Activated CD4-positive, alpha-beta T cell treated with anti-CD3 and anti-CD28 coated beads, Interleukin-2, Interleukin-4, amounts not matched to agents 100 ng/mL and 50 ng/mL, durations not matched to agents 16 hours and 8 hours (primary cell): Measurements from ENCODE around the gene C14orf180.
"Not testable (repeated sequence)": the region's sequence is repeated elsewhere in the genome, so short reads cannot be mapped to it uniquely, and the experiment has no call there.

Source experiments
- DNase-seq: peaks from one replicate; pipeline ENCODE4 v3.0.0-alpha.2; 2020; ENCODE audit warnings: low spot score

C14orf180 gene

GRCh38 chr14:104579939-104580338 lies 375 bp downstream of the C14orf180 start:
- not testable (repeated sequence) for DNase-seq

GRCh38 chr14:104580961-104581360 lies 1.4 kb downstream of the C14orf180 start:
- no peak for DNase-seq

- no peak for DNase-seq
Measured at GRCh38 chr14:104581521-104581920, 2.0 kb downstream of the C14orf180 start.

- DNase-seq: no peak
Measured at GRCh38 chr14:104582005-104582404, 2.4 kb downstream of the C14orf180 start.

GRCh38 chr14:104582662-104583061 lies 3.1 kb downstream of the C14orf180 start:
- DNase-seq: no peak

GRCh38 chr14:104583424-104584306 lies 4.1 kb downstream of the C14orf180 start:
- no peak for DNase-seq

- DNase-seq: no peak
Measured at GRCh38 chr14:104584557-104584956, 5.0 kb downstream of the C14orf180 start.

GRCh38 chr14:104585966-104586697 lies 6.6 kb downstream of the C14orf180 start:
- no peak for DNase-seq

GRCh38 chr14:104586832-104587620 lies 7.5 kb downstream of the C14orf180 start:
- no peak for DNase-seq

GRCh38 chr14:104587641-104588040 lies 8.1 kb downstream of the C14orf180 start:
- no peak for DNase-seq

GRCh38 chr14:104588066-104588857 lies 8.7 kb downstream of the C14orf180 start:
- DNase-seq: no peak

- DNase-seq: no peak
Measured at GRCh38 chr14:104589338-104590195, 10.0 kb downstream of the C14orf180 start.

GRCh38 chr14:104590240-104590965 lies 10.8 kb downstream of the C14orf180 start:
- no peak for DNase-seq

- no peak for DNase-seq
Measured at GRCh38 chr14:104591031-104591430, 11.5 kb downstream of the C14orf180 start.

- DNase-seq: no peak
Measured at GRCh38 chr14:104591506-104592291, 12.1 kb downstream of the C14orf180 start.

GRCh38 chr14:104592292-104592672 lies 12.7 kb downstream of the C14orf180 start:
- DNase-seq: no peak

- DNase-seq: no peak
Measured at GRCh38 chr14:104592785-104593184, 13.2 kb downstream of the C14orf180 start.

- no peak for DNase-seq
Measured at GRCh38 chr14:104593241-104593701, 13.7 kb downstream of the C14orf180 start.

GRCh38 chr14:104593710-104594136 lies 14.2 kb downstream of the C14orf180 start:
- no peak for DNase-seq
